ENCODE measurements around the gene TSPEAR.
"Not testable (repeated sequence)": the region's sequence is repeated elsewhere in the genome, so short reads cannot be mapped to it uniquely, and the experiment has no call there.

TSPEAR gene

GRCh38 chr21:44567481-44568171 is 143.7 kb downstream of the TSPEAR start:
- H3K9me3 ChIP-seq (ENCODE audit: control insufficient read depth in 2 of 2, low read length in 2 of 2) = peaks cover 0 to 9% of the 10 kb centered on the region in 2 donors
- peaks cover 0 to 5% of the 10 kb centered on the region in 2 donors for H3K27me3 ChIP-seq (ENCODE audit: control insufficient read depth in 1 of 2, insufficient read depth in 2 of 2, low read length in 2 of 2)
- no peaks in the 10 kb centered on the region for H3K4me1 ChIP-seq (ENCODE audit: control insufficient read depth, insufficient read depth, low read length)
- no peak overlapping the region for H3K27ac ChIP-seq (ENCODE audit: low read length)
- no peaks in the 10 kb centered on the region for H3K36me3 ChIP-seq (ENCODE audit: control insufficient read depth in 2 of 2, insufficient read depth in 2 of 2, low read length in 2 of 2)
- no peak overlapping the region for H3K9ac ChIP-seq (ENCODE audit: low read length in 2 of 2)
- no peak overlapping the region for H3K4me3 ChIP-seq (ENCODE audit: low read length in 2 of 2)

DNA sequence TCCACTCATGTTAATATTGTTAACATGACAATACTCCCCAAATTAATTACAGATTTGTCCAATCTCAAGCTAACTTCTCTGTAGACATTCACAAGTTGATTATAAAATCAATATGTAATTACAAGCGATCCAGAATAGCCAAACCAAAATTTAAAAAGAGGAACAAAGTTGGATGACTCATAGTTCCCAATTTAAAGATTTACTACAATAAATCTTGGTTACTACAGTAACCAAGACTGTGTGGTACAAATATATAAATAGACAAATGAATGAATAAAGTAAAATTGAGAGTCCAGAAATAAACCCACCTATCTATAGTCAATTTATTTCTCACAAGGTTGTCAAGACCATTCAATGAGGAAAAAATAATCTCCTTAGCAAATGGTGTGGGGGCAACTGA is 145.0 kb downstream of the TSPEAR start:
- no peak overlapping the region for H3K27ac ChIP-seq (ENCODE audit: low read length)
- H3K36me3 ChIP-seq (ENCODE audit: control insufficient read depth in 2 of 2, insufficient read depth in 2 of 2, low read length in 2 of 2) = no peaks in the 10 kb centered on the region
- no peak overlapping the region for H3K4me3 ChIP-seq (ENCODE audit: low read length in 2 of 2)
- peaks cover 0 to 5% of the 10 kb centered on the region in 2 donors for H3K27me3 ChIP-seq (ENCODE audit: control insufficient read depth in 1 of 2, insufficient read depth in 2 of 2, low read length in 2 of 2)
- peaks cover 0 to 4% of the 10 kb centered on the region in 2 donors for H3K9me3 ChIP-seq (ENCODE audit: control insufficient read depth in 2 of 2, low read length in 2 of 2)
- H3K4me1 ChIP-seq (ENCODE audit: control insufficient read depth, insufficient read depth, low read length) = no peaks in the 10 kb centered on the region
- H3K9ac ChIP-seq (ENCODE audit: low read length in 2 of 2) = no peak overlapping the region

DNA sequence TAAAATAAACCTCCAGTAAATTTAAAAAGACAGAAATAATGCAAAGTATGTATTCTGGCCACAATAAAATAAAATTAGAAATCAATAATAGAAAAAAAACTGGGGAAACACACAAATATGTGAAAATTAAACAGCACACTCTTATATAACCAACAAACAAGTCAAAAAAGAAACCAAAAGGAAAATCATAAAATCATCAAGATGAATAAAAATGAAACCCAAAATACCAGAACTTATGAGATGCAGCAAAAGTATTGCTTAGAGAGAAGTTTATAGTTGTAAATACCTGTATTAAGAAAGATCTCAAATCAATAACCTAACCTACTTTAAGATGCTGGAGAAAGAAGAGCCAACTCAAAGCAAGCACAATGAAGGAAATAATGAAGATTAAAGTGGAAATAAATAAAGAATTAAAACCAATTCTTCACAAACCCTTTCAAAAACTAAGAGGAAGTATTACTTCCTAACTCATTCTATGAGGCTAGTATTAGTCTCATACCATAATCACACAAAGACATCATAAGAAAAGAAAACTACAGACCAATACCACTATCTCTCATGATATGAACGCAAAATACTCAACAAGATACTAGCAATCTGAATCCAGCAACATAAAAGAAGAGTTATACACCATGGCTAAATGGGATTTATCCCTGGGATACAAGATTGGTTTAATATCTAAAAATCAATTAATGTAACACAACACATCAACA is 146.3 kb downstream of the TSPEAR start:
- H3K9ac ChIP-seq (ENCODE audit: low read length in 2 of 2) = no peak overlapping the region
- H3K4me1 ChIP-seq (ENCODE audit: control insufficient read depth, insufficient read depth, low read length) = no peaks in the 10 kb centered on the region
- H3K36me3 ChIP-seq (ENCODE audit: control insufficient read depth in 2 of 2, insufficient read depth in 2 of 2, low read length in 2 of 2) = no peaks in the 10 kb centered on the region
- H3K4me3 ChIP-seq (ENCODE audit: low read length in 2 of 2) = no peak overlapping the region
- peaks cover 0 to 5% of the 10 kb centered on the region in 2 donors for H3K27me3 ChIP-seq (ENCODE audit: control insufficient read depth in 1 of 2, insufficient read depth in 2 of 2, low read length in 2 of 2)
- no peaks in the 10 kb centered on the region for H3K9me3 ChIP-seq (ENCODE audit: control insufficient read depth in 2 of 2, low read length in 2 of 2)
- H3K27ac ChIP-seq (ENCODE audit: low read length) = no peak overlapping the region

DNA sequence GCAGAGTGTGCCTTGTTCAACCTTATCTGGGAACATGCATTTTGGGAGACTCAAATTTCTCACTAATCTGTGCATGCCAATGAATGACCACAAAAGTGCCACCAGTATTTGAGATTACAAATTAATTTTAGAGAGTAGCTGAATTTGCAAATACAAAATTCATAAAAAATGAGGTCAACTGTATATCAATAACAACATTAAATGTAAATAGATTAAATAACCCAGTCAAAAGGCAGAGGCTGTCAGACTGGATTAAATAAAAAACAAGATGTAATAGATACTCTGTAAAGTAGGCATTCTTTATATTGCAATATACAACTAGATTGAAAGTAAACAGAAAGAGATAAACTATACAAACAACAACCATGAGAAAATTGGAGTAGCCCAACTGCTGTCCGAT is 147.3 kb downstream of the TSPEAR start:
- no peak overlapping the region for H3K4me3 ChIP-seq (ENCODE audit: low read length in 2 of 2)
- H3K27me3 ChIP-seq (ENCODE audit: control insufficient read depth in 1 of 2, insufficient read depth in 2 of 2, low read length in 2 of 2) = peaks cover 0 to 2% of the 10 kb centered on the region in 2 donors
- H3K9me3 ChIP-seq (ENCODE audit: control insufficient read depth in 2 of 2, low read length in 2 of 2) = peaks cover 0 to 2% of the 10 kb centered on the region in 2 donors
- no peak overlapping the region for H3K27ac ChIP-seq (ENCODE audit: low read length)
- H3K36me3 ChIP-seq (ENCODE audit: control insufficient read depth in 2 of 2, insufficient read depth in 2 of 2, low read length in 2 of 2) = no peaks in the 10 kb centered on the region
- no peak overlapping the region for H3K9ac ChIP-seq (ENCODE audit: low read length in 2 of 2)
- no peaks in the 10 kb centered on the region for H3K4me1 ChIP-seq (ENCODE audit: control insufficient read depth, insufficient read depth, low read length)

- H3K36me3 ChIP-seq (ENCODE audit: control insufficient read depth in 2 of 2, insufficient read depth in 2 of 2, low read length in 2 of 2) = no peaks in the 10 kb centered on the region
- no peak within 1 kb of the TSS for H3K4me3 ChIP-seq (ENCODE audit: low read length in 2 of 2)
- no peak within 1 kb of the TSS for H3K27ac ChIP-seq (ENCODE audit: low read length)
- no peak within 1 kb of the TSS for H3K9ac ChIP-seq (ENCODE audit: low read length in 2 of 2)
- peaks cover 0 to 4% of the 10 kb centered on the region in 2 donors for H3K27me3 ChIP-seq (ENCODE audit: control insufficient read depth in 1 of 2, insufficient read depth in 2 of 2, low read length in 2 of 2)
- no peaks in the 10 kb centered on the region for H3K4me1 ChIP-seq (ENCODE audit: control insufficient read depth, insufficient read depth, low read length)
- H3K9me3 ChIP-seq (ENCODE audit: control insufficient read depth in 2 of 2, low read length in 2 of 2) = peaks cover 8% of the 10 kb centered on the region in 2 donors
These were observed 152.7 kb downstream of the TSPEAR start, which contains the start of gene KRTAP10-3 for GRCh38 chr21:44558695-44559094. KRTAP10-3 (minus strand) TSS chr21:44558795; CDS start chr21:44558715, 80 bp downstream.

DNA sequence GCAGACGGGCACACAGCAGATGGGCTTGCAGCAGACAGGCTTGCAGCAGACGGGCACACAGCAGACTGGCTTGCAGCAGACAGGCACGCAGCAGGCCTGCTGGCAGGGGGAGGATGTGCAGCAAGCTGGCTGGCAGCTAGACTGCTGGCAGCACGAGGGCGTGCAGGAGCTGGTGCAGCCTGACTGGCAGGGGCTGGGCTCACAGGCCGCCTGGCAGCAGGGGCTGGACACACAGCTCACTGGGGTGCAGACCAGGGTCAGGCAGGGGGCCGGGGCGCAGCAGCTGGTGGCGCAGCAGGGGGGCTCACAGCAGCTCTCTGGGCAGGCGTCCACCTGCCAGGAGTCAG is 153.1 kb downstream of the TSPEAR start:
- not testable (repeated sequence) for H3K4me1 ChIP-seq (ENCODE audit: control insufficient read depth, insufficient read depth, low read length); H3K9ac ChIP-seq (ENCODE audit: low read length in 2 of 2)

DNA sequence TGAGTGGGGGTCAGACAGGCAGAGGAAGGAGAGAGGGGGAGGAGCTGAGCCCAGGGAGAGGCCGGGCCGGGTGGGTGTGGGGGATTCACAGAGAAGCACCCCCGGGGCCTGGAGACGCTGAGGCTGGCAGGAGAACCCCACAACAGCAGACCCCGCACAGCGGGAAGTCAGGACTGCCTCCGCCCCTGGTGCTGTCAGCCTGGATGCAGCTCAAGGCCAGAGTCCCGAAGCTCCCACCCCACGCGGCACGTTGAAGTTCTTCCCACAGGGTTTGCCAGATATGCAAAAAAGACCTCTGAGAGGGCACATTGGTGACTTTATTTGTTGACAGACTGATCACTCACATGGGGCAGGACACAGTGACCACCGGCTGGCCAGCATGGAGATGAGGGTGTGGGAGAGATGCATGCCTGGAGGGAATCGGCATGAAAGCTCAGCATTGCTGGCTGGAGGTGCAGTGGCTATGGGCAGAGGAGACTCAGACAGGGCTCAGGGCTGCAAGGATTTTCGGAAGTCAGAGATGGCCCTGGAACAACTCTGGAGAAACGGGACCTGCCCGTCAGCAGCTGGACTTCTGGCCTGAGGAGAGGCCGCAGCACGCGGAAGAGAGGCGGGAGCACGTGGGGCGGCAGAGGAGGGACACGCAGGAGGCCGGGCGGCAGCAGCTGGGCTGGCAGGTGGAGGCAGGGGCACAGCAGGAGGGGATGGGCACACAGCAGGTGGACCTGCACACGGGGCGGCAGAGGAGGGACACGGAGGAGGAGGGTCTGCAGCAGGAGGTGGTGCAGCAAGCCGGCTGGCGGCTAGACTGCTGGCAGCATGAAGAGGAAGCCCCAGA is 153.7 kb downstream of the TSPEAR start:
- Histone ChIP-seq H3K9ac (ENCODE audit: low read length in 2 of 2) (no peak overlapping the region), H3K27ac (ENCODE audit: low read length) (no peak overlapping the region), H3K4me1 (ENCODE audit: control insufficient read depth, insufficient read depth, low read length) (no peaks in the 10 kb centered on the region), H3K4me3 (ENCODE audit: low read length in 2 of 2) (no peak overlapping the region), H3K36me3 (ENCODE audit: control insufficient read depth in 2 of 2, insufficient read depth in 2 of 2, low read length in 2 of 2) (no peaks in the 10 kb centered on the region), H3K9me3 (ENCODE audit: control insufficient read depth in 2 of 2, low read length in 2 of 2) (peaks cover 8% of the 10 kb centered on the region in 2 donors), H3K27me3 (ENCODE audit: control insufficient read depth in 1 of 2, insufficient read depth in 2 of 2, low read length in 2 of 2) (peaks cover 0 to 4% of the 10 kb centered on the region in 2 donors)

More for the DNA sequence above, 153.1 kb downstream of the TSPEAR start:
- not testable (repeated sequence) for H3K36me3 ChIP-seq (ENCODE audit: control insufficient read depth in 2 of 2, insufficient read depth in 2 of 2, low read length in 2 of 2); H3K9me3 ChIP-seq (ENCODE audit: control insufficient read depth in 2 of 2, low read length in 2 of 2); H3K27me3 ChIP-seq (ENCODE audit: control insufficient read depth in 1 of 2, insufficient read depth in 2 of 2, low read length in 2 of 2); H3K27ac ChIP-seq (ENCODE audit: low read length); H3K4me3 ChIP-seq (ENCODE audit: low read length in 2 of 2)

- H3K4me1 ChIP-seq (ENCODE audit: control insufficient read depth, insufficient read depth, low read length) = no peaks in the 10 kb centered on the region
- no peak overlapping the region for H3K4me3 ChIP-seq (ENCODE audit: low read length in 2 of 2)
- no peak overlapping the region for H3K9ac ChIP-seq (ENCODE audit: low read length in 2 of 2)
These were observed 154.5 kb downstream of the TSPEAR start for GRCh38 chr21:44556879-44557278.

DNA sequence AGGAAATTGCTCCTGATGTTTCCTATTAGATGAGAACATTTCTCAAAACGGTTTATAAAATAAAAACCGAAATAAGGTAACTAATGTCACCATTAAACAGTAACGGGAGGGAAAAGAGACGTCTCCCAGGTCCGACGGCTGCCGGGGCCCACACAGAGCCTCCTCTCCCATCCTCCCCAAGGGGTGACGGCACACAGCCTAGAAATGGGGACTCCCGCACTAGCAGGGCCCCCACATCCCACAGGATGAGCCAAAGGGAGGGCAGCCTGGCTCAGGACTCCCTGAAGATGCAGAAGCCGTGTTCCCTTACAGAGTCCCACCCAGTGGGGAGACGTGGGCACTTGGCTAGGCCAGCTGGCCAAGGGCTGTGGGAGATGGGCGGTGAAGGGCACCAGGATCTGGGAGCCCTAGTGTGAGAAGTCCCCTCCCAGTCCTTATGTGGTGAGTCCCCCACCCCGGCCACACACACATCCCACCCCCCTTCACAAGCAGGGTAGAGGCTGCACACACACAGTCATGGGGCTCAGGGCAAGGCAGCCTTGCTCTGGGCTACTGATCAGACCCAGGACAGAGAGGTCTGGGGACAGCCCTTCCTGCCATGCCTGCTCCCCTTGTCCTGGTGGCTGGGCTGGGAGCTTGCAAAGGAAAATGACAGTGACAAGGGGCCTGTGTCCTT is 156.0 kb downstream of the TSPEAR start:
- no peaks in the 10 kb centered on the region for H3K36me3 ChIP-seq (ENCODE audit: control insufficient read depth in 2 of 2, insufficient read depth in 2 of 2, low read length in 2 of 2)
- H3K27me3 ChIP-seq (ENCODE audit: control insufficient read depth in 1 of 2, insufficient read depth in 2 of 2, low read length in 2 of 2) = peaks cover 0 to 4% of the 10 kb centered on the region in 2 donors
- no peak overlapping the region for H3K9ac ChIP-seq (ENCODE audit: low read length in 2 of 2)
- H3K4me3 ChIP-seq (ENCODE audit: low read length in 2 of 2) = no peak overlapping the region
- H3K4me1 ChIP-seq (ENCODE audit: control insufficient read depth, insufficient read depth, low read length) = no peaks in the 10 kb centered on the region
- peaks cover 8% of the 10 kb centered on the region in 2 donors for H3K9me3 ChIP-seq (ENCODE audit: control insufficient read depth in 2 of 2, low read length in 2 of 2)
- H3K27ac ChIP-seq (ENCODE audit: low read length) = no peak overlapping the region

More at GRCh38 chr21:44556879-44557278, 154.5 kb downstream of the TSPEAR start:
- H3K36me3 ChIP-seq (ENCODE audit: control insufficient read depth in 2 of 2, insufficient read depth in 2 of 2, low read length in 2 of 2) = no peaks in the 10 kb centered on the region
- peaks cover 0 to 4% of the 10 kb centered on the region in 2 donors for H3K27me3 ChIP-seq (ENCODE audit: control insufficient read depth in 1 of 2, insufficient read depth in 2 of 2, low read length in 2 of 2)
- no peak overlapping the region for H3K27ac ChIP-seq (ENCODE audit: low read length)
- peaks cover 8% of the 10 kb centered on the region in 2 donors for H3K9me3 ChIP-seq (ENCODE audit: control insufficient read depth in 2 of 2, low read length in 2 of 2)

GRCh38 chr21:44552681-44553080 is 158.7 kb downstream of the TSPEAR start:
- Histone ChIP-seq H3K27me3 (ENCODE audit: control insufficient read depth in 1 of 2, insufficient read depth in 2 of 2, low read length in 2 of 2) (peaks cover 0 to 2% of the 10 kb centered on the region in 2 donors), H3K36me3 (ENCODE audit: control insufficient read depth in 2 of 2, insufficient read depth in 2 of 2, low read length in 2 of 2) (no peaks in the 10 kb centered on the region), H3K27ac (ENCODE audit: low read length) (no peak overlapping the region)

More at GRCh38 chr21:44552681-44553080, 158.7 kb downstream of the TSPEAR start:
- no peak overlapping the region for H3K9ac ChIP-seq (ENCODE audit: low read length in 2 of 2)
- H3K4me3 ChIP-seq (ENCODE audit: low read length in 2 of 2) = no peak overlapping the region
- peaks cover 6 to 8% of the 10 kb centered on the region in 2 donors for H3K9me3 ChIP-seq (ENCODE audit: control insufficient read depth in 2 of 2, low read length in 2 of 2)
- H3K4me1 ChIP-seq (ENCODE audit: control insufficient read depth, insufficient read depth, low read length) = no peaks in the 10 kb centered on the region

All from stomach smooth muscle (tissue), 2 donors.